SU-DHL-6 (cell line): ENCODE results near the gene ITGA1.

ENCODE experiments used
- EZH2phosphoT487 ChIP-seq: fragments of 200-600 bp; sonication (generic), shearing (Covaris generic); conservative IDR thresholded peaks from 2 replicates; pipeline ENCODE4 v1.6.1; 2018; ENCODE audit warnings: mild to moderate bottlenecking, antibody characterized with exemption, low read length, moderate library complexity, mixed read lengths
- TF ChIP-seq, protein P1 (sequence below): fragments of 200-600 bp; sonication (generic); IDR thresholded peaks from one replicate; pipeline ENCODE4 v1.5.1; 2017; ENCODE audit warnings: antibody characterized with exemption, mild to moderate bottlenecking, low read length, moderate library complexity; ENCODE audit not compliant: insufficient read depth, poor library complexity, severe bottlenecking

- TF ChIP-seq, protein P1, sequence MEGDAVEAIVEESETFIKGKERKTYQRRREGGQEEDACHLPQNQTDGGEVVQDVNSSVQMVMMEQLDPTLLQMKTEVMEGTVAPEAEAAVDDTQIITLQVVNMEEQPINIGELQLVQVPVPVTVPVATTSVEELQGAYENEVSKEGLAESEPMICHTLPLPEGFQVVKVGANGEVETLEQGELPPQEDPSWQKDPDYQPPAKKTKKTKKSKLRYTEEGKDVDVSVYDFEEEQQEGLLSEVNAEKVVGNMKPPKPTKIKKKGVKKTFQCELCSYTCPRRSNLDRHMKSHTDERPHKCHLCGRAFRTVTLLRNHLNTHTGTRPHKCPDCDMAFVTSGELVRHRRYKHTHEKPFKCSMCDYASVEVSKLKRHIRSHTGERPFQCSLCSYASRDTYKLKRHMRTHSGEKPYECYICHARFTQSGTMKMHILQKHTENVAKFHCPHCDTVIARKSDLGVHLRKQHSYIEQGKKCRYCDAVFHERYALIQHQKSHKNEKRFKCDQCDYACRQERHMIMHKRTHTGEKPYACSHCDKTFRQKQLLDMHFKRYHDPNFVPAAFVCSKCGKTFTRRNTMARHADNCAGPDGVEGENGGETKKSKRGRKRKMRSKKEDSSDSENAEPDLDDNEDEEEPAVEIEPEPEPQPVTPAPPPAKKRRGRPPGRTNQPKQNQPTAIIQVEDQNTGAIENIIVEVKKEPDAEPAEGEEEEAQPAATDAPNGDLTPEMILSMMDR: peak; percentile 38
- TF ChIP-seq EZH2phosphoT487: no peak
Observed at GRCh38 chr5:52786949-52787599, 642 bp upstream of the ITGA1 start.
